ENCODE results near the gene ALMS1.
"Not testable (repeated sequence)": the region's sequence is repeated elsewhere in the genome, so short reads cannot be mapped to it uniquely, and the experiment has no call there.

Gene ALMS1

GRCh38 chr2:73504850-73505249 is 119.2 kb downstream of the ALMS1 start:
- not testable (repeated sequence) for DNase-seq

- not testable (repeated sequence) for DNase-seq
These were observed 124.8 kb downstream of the ALMS1 start for GRCh38 chr2:73510470-73510869.

DNA sequence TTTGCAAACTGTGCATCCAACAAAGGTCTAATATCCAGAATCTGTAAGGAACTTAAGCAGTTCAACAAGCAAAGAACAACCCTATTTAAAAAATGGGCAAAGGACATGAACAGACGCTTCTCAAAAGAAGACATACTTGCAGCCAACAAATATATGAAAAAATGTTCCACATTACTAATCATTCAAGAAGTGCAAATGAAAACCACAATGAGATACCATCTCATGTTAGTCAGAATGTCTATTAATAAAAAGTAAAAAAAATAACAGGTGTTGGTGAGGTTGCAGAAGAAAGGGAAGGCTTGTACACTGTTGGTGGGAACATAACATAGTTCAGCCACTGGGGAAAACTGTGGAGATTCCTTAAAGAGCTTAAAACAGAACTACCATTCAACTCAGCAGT is 130.4 kb downstream of the ALMS1 start:
- no peak for DNase-seq

DNA sequence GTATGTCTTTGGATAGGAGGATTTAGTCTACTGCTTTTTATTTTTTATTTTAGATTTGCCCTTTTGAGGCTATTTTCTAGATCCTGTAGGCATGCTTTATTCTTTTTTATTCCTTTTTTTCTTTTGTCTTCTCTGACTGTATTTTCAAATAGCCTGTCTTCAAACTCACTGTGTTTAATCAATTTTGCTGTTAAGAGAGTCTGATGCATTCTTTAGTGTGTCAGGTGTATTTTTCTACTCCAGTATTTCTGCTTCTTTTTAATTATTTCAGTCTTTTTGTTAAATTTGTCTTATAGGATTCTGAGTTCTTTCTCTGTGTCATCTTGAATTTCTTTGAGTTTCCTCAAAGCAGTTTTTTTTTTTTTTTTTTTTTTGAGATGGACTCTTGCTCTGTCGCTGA is 143.1 kb downstream of the ALMS1 start:
- no peak for DNase-seq

DNA sequence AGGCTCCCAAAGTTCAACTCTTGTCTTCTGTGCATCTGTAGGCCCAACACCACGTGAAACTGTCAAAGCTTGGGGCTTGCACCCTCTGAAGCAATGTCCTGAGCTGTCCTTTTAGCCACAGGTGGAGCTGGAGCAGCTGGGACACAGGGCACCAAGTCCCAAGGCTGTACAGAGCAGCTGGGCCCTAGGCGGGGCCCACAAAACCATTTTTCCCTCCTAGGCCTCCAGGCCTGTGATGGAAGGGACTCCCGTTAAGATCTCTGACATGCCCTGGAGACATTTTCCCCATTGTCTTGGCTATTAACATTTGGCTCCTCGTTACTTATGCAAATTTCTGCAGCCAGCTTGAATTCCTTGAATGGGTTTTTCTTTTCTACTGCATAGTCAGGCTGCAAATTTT is 145.1 kb downstream of the ALMS1 start:
- DNase-seq, result not testable (repeated sequence)

- DNase-seq, result no peak
These were observed 146.7 kb downstream of the ALMS1 start for GRCh38 chr2:73532381-73532780.

DNA sequence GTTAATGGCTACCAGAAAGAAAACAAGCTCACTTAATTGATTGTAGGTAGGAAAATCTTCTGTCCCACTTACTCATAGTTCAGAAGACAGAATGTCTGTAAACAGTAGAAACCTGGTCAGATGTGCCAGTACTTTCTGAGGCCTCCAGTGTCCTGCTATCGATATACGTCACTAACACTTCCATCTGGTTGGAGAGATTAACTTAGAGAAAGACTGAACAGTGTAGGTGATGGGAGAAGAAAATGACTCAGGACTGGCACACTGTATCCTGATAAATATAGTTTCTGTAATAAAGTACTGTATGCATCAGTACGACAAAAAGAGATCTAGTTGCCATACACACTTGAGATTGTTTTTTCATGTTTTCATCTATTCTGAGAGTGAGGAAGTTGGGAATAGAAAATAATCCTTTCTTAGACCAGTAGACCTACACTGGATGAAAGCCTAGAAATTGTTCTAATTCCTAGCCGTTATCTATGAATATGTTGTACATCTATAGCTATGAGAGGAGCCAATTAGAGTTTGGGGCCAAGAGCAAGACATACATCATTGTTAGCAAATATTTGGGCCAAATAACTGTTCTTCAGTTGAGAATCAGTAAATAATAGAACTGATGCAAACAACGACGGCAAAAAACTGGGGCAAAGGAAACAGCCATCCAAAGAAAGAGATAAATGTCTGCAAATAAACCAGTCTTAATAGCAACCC is 150.7 kb downstream of the ALMS1 start:
- no peak for DNase-seq

DNA sequence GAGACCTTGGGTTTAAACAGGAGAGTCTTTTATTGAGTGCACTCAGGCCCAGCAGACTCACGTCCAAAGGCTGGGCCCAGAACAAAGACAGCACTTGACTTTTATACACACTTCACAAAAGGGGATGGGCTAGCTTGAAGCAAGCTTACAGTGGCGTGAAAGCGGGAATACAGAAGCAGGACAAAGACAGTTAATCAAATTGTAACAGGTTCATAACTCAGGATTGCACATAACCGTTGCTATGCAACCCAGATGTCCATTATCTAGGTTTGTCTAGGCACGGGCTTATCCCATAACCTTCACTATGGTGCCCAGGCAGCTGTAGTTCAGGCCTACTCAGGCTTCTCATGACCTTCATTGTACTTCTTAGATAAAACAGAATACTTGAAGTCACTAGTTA is 175.2 kb downstream of the ALMS1 start:
- not testable (repeated sequence) for DNase-seq

- no peak for DNase-seq
These were observed 175.8 kb downstream of the ALMS1 start for GRCh38 chr2:73561422-73561821.

DNA sequence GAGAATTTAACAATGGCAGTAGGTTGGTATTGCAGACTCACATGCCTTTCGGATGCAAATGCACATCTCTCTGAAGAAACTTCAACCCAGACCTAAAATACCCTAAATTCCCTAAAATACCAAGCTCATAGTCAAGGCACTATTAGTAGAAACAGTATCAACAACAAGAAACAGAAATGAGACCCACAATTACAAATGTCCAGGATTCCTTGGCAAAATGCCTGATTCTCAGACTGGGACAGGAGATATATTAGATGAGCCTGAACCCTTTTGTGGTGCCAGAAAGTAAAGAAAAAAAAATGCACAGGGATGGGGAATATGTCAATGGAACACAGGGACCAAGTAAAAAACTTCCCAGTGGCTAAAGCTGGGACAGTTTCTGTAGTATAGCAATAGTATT is 179.3 kb downstream of the ALMS1 start:
- no peak for DNase-seq

GRCh38 chr2:73566288-73566878 is 180.7 kb downstream of the ALMS1 start:
- DNase-seq, result no peak

DNA sequence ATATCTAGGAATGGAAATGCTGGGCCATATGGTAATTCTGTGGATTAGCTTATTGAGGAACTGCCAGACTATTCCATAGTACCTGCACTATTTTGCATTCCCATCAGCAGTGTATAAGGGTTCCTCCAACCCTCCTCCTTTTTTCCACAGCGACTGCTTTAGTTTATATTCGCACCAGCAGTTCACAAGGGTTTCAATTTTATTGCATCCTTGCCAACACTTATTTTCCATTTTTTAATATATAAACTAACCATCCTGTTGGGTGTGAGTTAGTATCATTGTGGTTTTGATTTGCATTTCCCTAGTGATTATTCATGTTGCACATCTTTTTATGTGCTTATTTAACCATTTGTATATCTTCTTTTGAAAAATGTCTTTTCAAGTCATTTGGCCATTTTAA is 189.6 kb downstream of the ALMS1 start:
- no peak for DNase-seq

DNA sequence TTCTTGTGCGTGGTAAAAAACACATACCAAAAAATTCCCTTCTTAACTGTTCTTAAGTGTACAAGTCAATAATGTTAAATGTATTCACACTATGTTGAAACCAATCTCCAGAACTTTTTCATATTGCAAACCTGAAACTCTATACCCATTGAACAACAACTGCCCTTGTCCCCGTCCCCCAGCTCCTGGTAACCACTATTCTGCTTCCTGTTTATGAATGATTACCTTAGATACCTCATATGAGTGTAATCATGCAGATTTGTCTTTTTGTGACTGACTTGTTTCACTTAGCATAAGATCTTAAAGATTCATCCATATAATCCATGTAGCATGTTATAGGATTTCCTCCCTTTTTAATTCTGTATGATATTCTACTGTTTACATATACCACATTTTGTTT is 196.7 kb downstream of the ALMS1 start:
- DNase-seq, result no peak

- no peak for DNase-seq
These were observed 202.5 kb downstream of the ALMS1 start for GRCh38 chr2:73588177-73588576.

GRCh38 chr2:73593680-73594079 is 208.0 kb downstream of the ALMS1 start:
- peak; percentile 10 for DNase-seq

- DNase-seq, result peak; percentile 66
These were observed 208.6 kb downstream of the ALMS1 start for GRCh38 chr2:73594251-73594650.

- peak; percentile 25 for DNase-seq
These were observed 216.1 kb downstream of the ALMS1 start for GRCh38 chr2:73601780-73602179.

DNA sequence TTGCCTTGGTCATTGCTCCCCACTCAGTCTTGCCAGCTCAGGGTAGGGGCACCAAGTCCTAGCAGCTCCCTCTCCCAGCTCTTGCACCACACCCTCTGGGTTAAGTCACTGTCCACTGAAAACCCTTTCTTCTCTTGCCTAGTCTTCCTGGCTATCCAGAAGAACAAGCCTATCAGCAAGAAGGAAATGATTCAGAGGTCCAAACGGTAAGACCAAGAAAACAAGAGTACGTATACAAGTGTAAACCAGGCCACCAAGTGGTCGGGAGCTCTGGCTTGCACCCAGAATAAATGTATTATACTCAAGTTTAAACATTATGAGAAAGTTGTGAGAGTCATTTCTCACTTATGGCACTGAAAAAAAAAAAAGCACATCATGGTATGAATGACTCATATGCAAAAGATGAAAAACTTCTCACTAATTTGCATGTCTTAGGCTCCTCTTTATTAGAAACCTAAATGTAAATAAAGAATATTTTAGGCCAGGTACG is 217.5 kb downstream of the ALMS1 start:
- DNase-seq, result peak; percentile 82

DNA sequence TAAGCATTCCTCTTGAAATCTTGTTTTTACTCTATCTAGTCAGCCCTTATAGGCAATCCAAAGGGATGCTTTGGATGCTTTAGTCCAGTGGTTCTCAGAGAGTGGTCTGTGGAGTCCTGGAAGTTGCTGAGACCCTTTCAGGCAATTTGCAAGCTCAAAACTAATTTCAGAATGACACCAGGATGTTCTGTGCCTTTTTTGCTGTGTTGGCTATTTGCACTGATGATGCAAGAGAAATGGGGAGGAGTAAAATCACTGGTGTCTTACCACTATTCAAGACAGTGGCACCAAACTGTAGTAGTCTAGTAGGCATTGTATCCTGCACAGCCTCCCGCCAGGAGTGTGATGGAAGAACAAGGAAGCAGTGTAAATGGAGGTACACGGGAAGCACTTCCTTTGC is 219.0 kb downstream of the ALMS1 start:
- DNase-seq, result not testable (repeated sequence)

GRCh38 chr2:73610111-73610510 is 224.5 kb downstream of the ALMS1 start:
- DNase-seq, result no peak

DNA sequence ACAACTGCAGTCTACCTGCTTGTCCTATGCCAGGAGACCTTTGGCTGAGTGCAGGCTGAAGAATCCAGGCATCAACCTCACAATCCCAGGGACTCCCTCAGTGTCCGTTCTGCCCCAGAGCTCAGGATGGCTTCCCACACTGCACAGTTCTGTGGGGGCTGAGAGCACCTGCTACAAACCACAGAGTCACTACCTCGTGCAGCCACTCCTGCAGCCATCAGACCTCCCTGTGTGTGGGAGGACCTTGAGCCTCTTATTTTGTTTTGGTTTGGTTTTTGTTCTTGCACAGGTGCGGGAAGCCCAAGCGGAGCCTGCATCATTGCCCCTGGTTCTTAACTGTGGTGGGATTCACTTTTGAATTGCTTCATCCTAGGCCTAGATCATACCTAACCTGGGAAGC is 225.6 kb downstream of the ALMS1 start:
- no peak for DNase-seq

- DNase-seq, result peak; percentile 23
These were observed 226.2 kb downstream of the ALMS1 start for GRCh38 chr2:73611867-73612266.

- DNase-seq, result no peak
These were observed 228.5 kb downstream of the ALMS1 start for GRCh38 chr2:73614105-73614504.

- no peak for DNase-seq
These were observed 229.4 kb downstream of the ALMS1 start for GRCh38 chr2:73614997-73615396.

Data from fibroblast of skin of scalp (primary cell).